ENCODE measurements around the gene RNASE8.
A peak's percentile ranks its signal among the peaks of the same experiment; 100 is the strongest.

RNASE8 gene

GRCh38 chr14:21071225-21072030 lies 13.8 kb downstream of the RNASE8 start:
- in situ Hi-C loops (cut with HindIII; ENCODE audit: low pct_ligation_motif_present, low sequenced_read_pairs): no loop called here
- Histone ChIP-seq H3K36me3 (replicated peaks) (peaks cover 36% of the 10 kb centered on the region), H3K27me3 (replicated peaks) (no peaks in the 10 kb centered on the region), H3K27ac (peak overlapping the region; percentile 90), H3K4me3 (ENCODE audit: low read depth, low read length) (peak overlapping the region; percentile 83)
- peak; percentile 90 for DNase-seq
- no peak for TF ChIP-seq CTCF (IDR thresholded peaks at IDR 0.05; ENCODE audit: low read depth, low read length, missing control alignments)

- Histone ChIP-seq H3K36me3 (replicated peaks) (peaks cover 41% of the 10 kb centered on the region), H3K4me3 (ENCODE audit: low read depth, low read length) (peak overlapping the region; percentile 83), H3K27me3 (replicated peaks) (no peaks in the 10 kb centered on the region), H3K27ac (peak overlapping the region; percentile 90)
- TF ChIP-seq CTCF (IDR thresholded peaks at IDR 0.05; ENCODE audit: low read depth, low read length, missing control alignments): peak; percentile 41
- in situ Hi-C loops (cut with HindIII; ENCODE audit: low pct_ligation_motif_present, low sequenced_read_pairs): no loop called here
- DNase-seq: peak; percentile 70
Observed at GRCh38 chr14:21072031-21072473, 14.4 kb downstream of the RNASE8 start.

- no peak for TF ChIP-seq CTCF (IDR thresholded peaks at IDR 0.05; ENCODE audit: low read depth, low read length, missing control alignments)
- DNase-seq: no peak
- peaks cover 47% of the 10 kb centered on the region for H3K36me3 ChIP-seq (replicated peaks)
- H3K4me3 ChIP-seq (ENCODE audit: low read depth, low read length): no peak overlapping the region
- H3K27me3 ChIP-seq (replicated peaks): no peaks in the 10 kb centered on the region
- in situ Hi-C loops (cut with HindIII; ENCODE audit: low pct_ligation_motif_present, low sequenced_read_pairs): no loop called here
- peak overlapping the region; percentile 90 for H3K27ac ChIP-seq
Observed at GRCh38 chr14:21072781-21073339, 15.2 kb downstream of the RNASE8 start.

- in situ Hi-C loops (cut with HindIII; ENCODE audit: low pct_ligation_motif_present, low sequenced_read_pairs): no loop called here
- Histone ChIP-seq H3K36me3 (replicated peaks) (peaks cover 57% of the 10 kb centered on the region), H3K4me3 (ENCODE audit: low read depth, low read length) (no peak overlapping the region), H3K27me3 (replicated peaks) (no peaks in the 10 kb centered on the region), H3K27ac (no peak overlapping the region)
- DNase-seq: no peak
- TF ChIP-seq CTCF (IDR thresholded peaks at IDR 0.05; ENCODE audit: low read depth, low read length, missing control alignments): no peak
Observed at GRCh38 chr14:21073921-21074320, 16.3 kb downstream of the RNASE8 start.

GRCh38 chr14:21074398-21075272 lies 17.0 kb downstream of the RNASE8 start:
- peaks cover 65% of the 10 kb centered on the region for H3K36me3 ChIP-seq (replicated peaks)
- no peak for TF ChIP-seq CTCF (IDR thresholded peaks at IDR 0.05; ENCODE audit: low read depth, low read length, missing control alignments)
- in situ Hi-C loops (cut with HindIII; ENCODE audit: low pct_ligation_motif_present, low sequenced_read_pairs): no loop called here
- no peak overlapping the region for H3K4me3 ChIP-seq (ENCODE audit: low read depth, low read length)
- no peaks in the 10 kb centered on the region for H3K27me3 ChIP-seq (replicated peaks)
- no peak for DNase-seq
- no peak overlapping the region for H3K27ac ChIP-seq

Measured in brain microvascular endothelial cell (primary cell).